ENCODE results near the gene RAB3GAP2.

The RAB3GAP2 gene

GRCh38 chr1:220233927-220234326, 38.3 kb downstream of the RAB3GAP2 start:
- no peak for DNase-seq (ENCODE audit: low read depth)
- no peak overlapping the region for H3K4me3 ChIP-seq (ENCODE audit: low read depth, low read length)
- TF ChIP-seq CTCF (IDR thresholded peaks at IDR 0.05; ENCODE audit: low read depth, low read length) (no peak), MAX (IDR thresholded peaks at IDR 0.05; ENCODE audit: low read depth, low read length) (no peak), POLR2A (IDR thresholded peaks at IDR 0.05; ENCODE audit: extremely low read depth, insufficient read length) (no peak), MYC (IDR thresholded peaks at IDR 0.05; ENCODE audit: low read depth, low read length) (no peak)

- no peak for TF ChIP-seq CTCF (IDR thresholded peaks at IDR 0.05; ENCODE audit: low read depth, low read length)
- DNase-seq (ENCODE audit: low read depth), result no peak
- H3K4me3 ChIP-seq (ENCODE audit: low read depth, low read length), result no peak overlapping the region
Observed at GRCh38 chr1:220229771-220230170, 42.5 kb downstream of the RAB3GAP2 start.

GRCh38 chr1:220227393-220227792, 44.9 kb downstream of the RAB3GAP2 start:
- H3K4me3 ChIP-seq (ENCODE audit: low read depth, low read length), result no peak overlapping the region
- no peak for TF ChIP-seq CTCF (IDR thresholded peaks at IDR 0.05; ENCODE audit: low read depth, low read length)
- TF ChIP-seq POLR2A (IDR thresholded peaks at IDR 0.05; ENCODE audit: extremely low read depth, insufficient read length), result no peak
- no peak for TF ChIP-seq MAX (IDR thresholded peaks at IDR 0.05; ENCODE audit: low read depth, low read length)
- no peak for TF ChIP-seq MYC (IDR thresholded peaks at IDR 0.05; ENCODE audit: low read depth, low read length)
- no peak for DNase-seq (ENCODE audit: low read depth)

GRCh38 chr1:220226752-220227151, 45.5 kb downstream of the RAB3GAP2 start:
- H3K4me3 ChIP-seq (ENCODE audit: low read depth, low read length), result no peak overlapping the region
- TF ChIP-seq MYC (IDR thresholded peaks at IDR 0.05; ENCODE audit: low read depth, low read length) (no peak), MAX (IDR thresholded peaks at IDR 0.05; ENCODE audit: low read depth, low read length) (no peak), CTCF (IDR thresholded peaks at IDR 0.05; ENCODE audit: low read depth, low read length) (no peak), POLR2A (IDR thresholded peaks at IDR 0.05; ENCODE audit: extremely low read depth, insufficient read length) (no peak)
- DNase-seq (ENCODE audit: low read depth), result peak; percentile 15

GRCh38 chr1:220225957-220226356, 46.3 kb downstream of the RAB3GAP2 start:
- no peak for TF ChIP-seq MAX (IDR thresholded peaks at IDR 0.05; ENCODE audit: low read depth, low read length)
- no peak for TF ChIP-seq CTCF (IDR thresholded peaks at IDR 0.05; ENCODE audit: low read depth, low read length)
- TF ChIP-seq MYC (IDR thresholded peaks at IDR 0.05; ENCODE audit: low read depth, low read length), result no peak
- TF ChIP-seq POLR2A (IDR thresholded peaks at IDR 0.05; ENCODE audit: extremely low read depth, insufficient read length), result no peak
- no peak for DNase-seq (ENCODE audit: low read depth)

GRCh38 chr1:220224611-220225124, 47.6 kb downstream of the RAB3GAP2 start:
- DNase-seq (ENCODE audit: low read depth), result no peak
- no peak for TF ChIP-seq POLR2A (IDR thresholded peaks at IDR 0.05; ENCODE audit: extremely low read depth, insufficient read length)
- no peak for TF ChIP-seq CTCF (IDR thresholded peaks at IDR 0.05; ENCODE audit: low read depth, low read length)
- no peak for TF ChIP-seq MYC (IDR thresholded peaks at IDR 0.05; ENCODE audit: low read depth, low read length)
- no peak for TF ChIP-seq MAX (IDR thresholded peaks at IDR 0.05; ENCODE audit: low read depth, low read length)
- no peak overlapping the region for H3K4me3 ChIP-seq (ENCODE audit: low read depth, low read length)

More at GRCh38 chr1:220225957-220226356, 46.3 kb downstream of the RAB3GAP2 start:
- no peak overlapping the region for H3K4me3 ChIP-seq (ENCODE audit: low read depth, low read length)

Data from NB4 (cell line).